Thymus (tissue), 11 donors: ENCODE data around the gene CD99. TPM values are rescaled to one million over a fixed set of nuclear protein-coding genes. Genes with fewer than 3 reads are reported as not detected.
A peak's percentile ranks its signal among the peaks of the same experiment; 100 is the strongest.

Experiments used
- DNase-seq, 9 donors: peaks; one replicate each; pipeline ENCODE4 v3.0.0-alpha.2; 2013; ENCODE audit warnings: low spot score in 9 of 9, low read depth in 6 of 9, missing footprints in 1 of 9
- H3K27ac ChIP-seq, 2 donors: one replicate each; pipeline ENCODE4 v1.5.1; 2013; ENCODE audit warnings: control low read depth in 1 of 2, low read depth in 1 of 2, low read length in 1 of 2, mild to moderate bottlenecking in 1 of 2, moderate library complexity in 1 of 2
- H3K27me3 ChIP-seq, 2 donors: one replicate each; pipeline ENCODE4 v1.5.1; 2013; ENCODE audit warnings: low read length in 1 of 2; ENCODE audit not compliant: control insufficient read depth in 2 of 2, insufficient read depth in 1 of 2
- H3K36me3 ChIP-seq, 2 donors: one replicate each; pipeline ENCODE4 v1.5.1; 2013; ENCODE audit warnings: low read length in 1 of 2, mild to moderate bottlenecking in 1 of 2, moderate library complexity in 1 of 2; ENCODE audit not compliant: control insufficient read depth in 2 of 2, insufficient read depth in 2 of 2
- H3K4me1 ChIP-seq, 2 donors: one replicate each; pipeline ENCODE4 v1.5.1; 2013; ENCODE audit warnings: low read length in 2 of 2; ENCODE audit not compliant: control insufficient read depth in 2 of 2, insufficient read depth in 2 of 2
- H3K4me3 ChIP-seq, 2 donors: one replicate each; pipeline ENCODE4 v1.5.1; 2013; ENCODE audit warnings: low read length in 2 of 2, control low read depth in 1 of 2, mild to moderate bottlenecking in 1 of 2
- H3K9me3 ChIP-seq, 2 donors: one replicate each; pipeline ENCODE4 v1.5.1; 2013; ENCODE audit warnings: low read length in 1 of 2, mild to moderate bottlenecking in 1 of 2; ENCODE audit not compliant: control insufficient read depth in 2 of 2, insufficient read depth in 1 of 2
- WGBS: extraction: QIAGEN DNeasy Blood & Tissue Kit; methylation state at CpG from one replicate; pipeline ENCODE4 v1.1.7; 2013; 5-methylcytosine and 5-hydroxymethylcytosine counted together
- polyA plus RNA-seq: library from polyadenylated mRNA; stranded (reverse); fragments of 200-250 nt; gene quantifications from one replicate; pipeline ENCODE4 v1.2.3, GENCODE V29; 2013
- total RNA-seq: library from RNA; stranded (reverse); fragments of 120-200 nt; gene quantifications from one replicate; pipeline ENCODE4 v1.2.4, GENCODE V29; 2013
- donor health status: healthy.

CD99 gene
- total and polyA plus RNA-seq, 2 donors: 527 to 547 TPM

- Histone ChIP-seq H3K4me1 (peaks cover 76 to 90% of the 10 kb centered on the region in 2 donors), H3K36me3 (peaks cover 22 to 57% of the 10 kb centered on the region in 2 donors), H3K9me3 (peaks cover 0 to 7% of the 10 kb centered on the region in 2 donors), H3K27me3 (no peaks in the 10 kb centered on the region), H3K4me3 (peak overlapping the region; percentile 31 to 47), H3K27ac (peak overlapping the region; percentile 92 to 99)
- DNase-seq: peak in 1 of 9 donors; percentile 67
- 6% methylated on average over 15 of the region's 15 CpGs for WGBS
Measured at GRCh38 chrX:2710041-2710840, 19.1 kb downstream of the CD99 start.

GRCh38 chrX:2711441-2711840 is 20.3 kb downstream of the CD99 start:
- Histone ChIP-seq H3K4me3 (no peak overlapping the region), H3K36me3 (peaks cover 28 to 59% of the 10 kb centered on the region in 2 donors), H3K27me3 (no peaks in the 10 kb centered on the region), H3K9me3 (peaks cover 0 to 8% of the 10 kb centered on the region in 2 donors), H3K4me1 (peaks cover 78 to 90% of the 10 kb centered on the region in 2 donors), H3K27ac (peak overlapping the region in 1 of 2 donors; percentile 73)
- no peak for DNase-seq
- WGBS: 97% methylated on average over 2 of the region's 2 CpGs

GRCh38 chrX:2712428-2712827 is 21.3 kb downstream of the CD99 start:
- peaks cover 32 to 65% of the 10 kb centered on the region in 2 donors for H3K36me3 ChIP-seq
- H3K27ac ChIP-seq: peak overlapping the region; percentile 86 to 94
- H3K4me1 ChIP-seq: peaks cover 78 to 90% of the 10 kb centered on the region in 2 donors
- peaks cover 0 to 8% of the 10 kb centered on the region in 2 donors for H3K9me3 ChIP-seq
- WGBS: 38% methylated on average over 9 of the region's 9 CpGs
- no peaks in the 10 kb centered on the region for H3K27me3 ChIP-seq
- DNase-seq: peak in 1 of 9 donors; percentile 67
- H3K4me3 ChIP-seq: peak overlapping the region; percentile 11 to 50

- DNase-seq: peak in 5 of 9 donors; percentile 79 to 91 (median 82)
- Histone ChIP-seq H3K4me3 (peak overlapping the region; percentile 11 to 50), H3K36me3 (peaks cover 40 to 72% of the 10 kb centered on the region in 2 donors), H3K9me3 (peaks cover 0 to 8% of the 10 kb centered on the region in 2 donors), H3K27ac (peak overlapping the region; percentile 86 to 94), H3K4me1 (peaks cover 77 to 90% of the 10 kb centered on the region in 2 donors), H3K27me3 (no peaks in the 10 kb centered on the region)
- WGBS: 25% methylated on average over 13 of the region's 13 CpGs
Measured at GRCh38 chrX:2712890-2713840, 22.1 kb downstream of the CD99 start.

GRCh38 chrX:2714551-2714950 is 23.5 kb downstream of the CD99 start:
- Histone ChIP-seq H3K4me3 (no peak overlapping the region), H3K9me3 (peaks cover 0 to 8% of the 10 kb centered on the region in 2 donors), H3K4me1 (peaks cover 63 to 84% of the 10 kb centered on the region in 2 donors), H3K36me3 (peaks cover 48 to 77% of the 10 kb centered on the region in 2 donors), H3K27ac (peak overlapping the region; percentile 91 to 94), H3K27me3 (no peaks in the 10 kb centered on the region)
- DNase-seq: peak in 1 of 9 donors; percentile 76
- WGBS: 33% methylated on average over 6 of the region's 6 CpGs

- peaks cover 54 to 81% of the 10 kb centered on the region in 2 donors for H3K36me3 ChIP-seq
- H3K27ac ChIP-seq: peak overlapping the region; percentile 91 to 94
- H3K4me1 ChIP-seq: peaks cover 61 to 81% of the 10 kb centered on the region in 2 donors
- DNase-seq: no peak
- WGBS: 72% methylated on average over 11 of the region's 11 CpGs
- H3K4me3 ChIP-seq: no peak overlapping the region
- no peaks in the 10 kb centered on the region for H3K27me3 ChIP-seq
- H3K9me3 ChIP-seq: peaks cover 0 to 8% of the 10 kb centered on the region in 2 donors
Measured at GRCh38 chrX:2715066-2715600, 24.0 kb downstream of the CD99 start.

GRCh38 chrX:2717312-2717711 is 26.2 kb downstream of the CD99 start:
- H3K4me1 ChIP-seq: peaks cover 47 to 69% of the 10 kb centered on the region in 2 donors
- WGBS: 2% methylated on average over 5 of the region's 5 CpGs
- peak in 1 of 9 donors; percentile 72 for DNase-seq
- no peaks in the 10 kb centered on the region for H3K27me3 ChIP-seq
- peaks cover 0 to 8% of the 10 kb centered on the region in 2 donors for H3K9me3 ChIP-seq
- no peak overlapping the region for H3K4me3 ChIP-seq
- peak overlapping the region; percentile 88 to 94 for H3K27ac ChIP-seq
- H3K36me3 ChIP-seq: peaks cover 62 to 93% of the 10 kb centered on the region in 2 donors

GRCh38 chrX:2718821-2719220 is 27.7 kb downstream of the CD99 start:
- H3K27ac ChIP-seq: peak overlapping the region in 1 of 2 donors; percentile 69
- peaks cover 65 to 94% of the 10 kb centered on the region in 2 donors for H3K36me3 ChIP-seq
- WGBS: 97% methylated on average over 2 of the region's 2 CpGs
- peaks cover 0 to 12% of the 10 kb centered on the region in 2 donors for H3K9me3 ChIP-seq
- no peak overlapping the region for H3K4me3 ChIP-seq
- peaks cover 34 to 68% of the 10 kb centered on the region in 2 donors for H3K4me1 ChIP-seq
- no peak for DNase-seq
- no peaks in the 10 kb centered on the region for H3K27me3 ChIP-seq
